Uterus (tissue), 4 donors: ENCODE data around the gene CDC26. TPM values are rescaled to one million over a fixed set of nuclear protein-coding genes. Genes with fewer than 3 reads are reported as not detected.
"Not testable (repeated sequence)": the region's sequence is repeated elsewhere in the genome, so short reads cannot be mapped to it uniquely, and the experiment has no call there.

ENCODE experiments used
- DNase-seq, 2 donors: peaks; one replicate each; pipeline ENCODE4 v3.0.0-alpha.2; 2019 to 2020
- H3K27ac ChIP-seq, 2 donors: fragments of 200-600 bp; sonication (generic); 1 replicate in 1 of 2; 2 replicates in 1 of 2; pipeline ENCODE4 v1.5.1; 2016 to 2018
- H3K27me3 ChIP-seq, 2 donors: fragments of 200-600 bp; sonication (generic); one replicate each; pipeline ENCODE4 v1.5.1; 2018 to 2019; ENCODE audit warnings: control low read depth in 1 of 2
- H3K36me3 ChIP-seq, 2 donors: fragments of 200-600 bp; sonication (generic); one replicate each; pipeline ENCODE4 v1.5.1; 2019; ENCODE audit warnings: control low read depth in 1 of 2
- H3K4me1 ChIP-seq, 2 donors: fragments of 200-600 bp; sonication (generic); one replicate each; pipeline ENCODE4 v1.5.1; 2018 to 2019; ENCODE audit warnings: control low read depth in 1 of 2
- H3K4me3 ChIP-seq, 2 donors: fragments of 200-600 bp; sonication (generic); 1 replicate in 1 of 2; 2 replicates in 1 of 2; pipeline ENCODE4 v1.5.1; 2018 to 2019; ENCODE audit warnings: mild to moderate bottlenecking in 1 of 2
- H3K9me3 ChIP-seq, 2 donors: fragments of 200-600 bp; sonication (generic); one replicate each; pipeline ENCODE4 v1.5.1; 2019; ENCODE audit warnings: control low read depth in 1 of 2
- CTCF ChIP-seq, 4 experiments: fragments of 200-600 bp in 2 of 4; fragments of 450-650 bp in 2 of 4; sonication (generic) in 2 of 4; IDR thresholded peaks; one replicate each; pipeline ENCODE4 v1.5.1; 2016 to 2019; ENCODE audit warnings: antibody characterized with exemption in 4 of 4, mild to moderate bottlenecking in 2 of 4, moderate library complexity in 1 of 4
- POLR2A ChIP-seq, 2 donors: fragments of 450-650 bp; IDR thresholded peaks; one replicate each; pipeline ENCODE4 v1.6.1; 2016; ENCODE audit warnings: antibody characterized with exemption in 2 of 2, mild to moderate bottlenecking in 1 of 2, moderate library complexity in 1 of 2
- intact Hi-C: fragments of 100-400 bp; cut with DNase I; formaldehyde crosslinking; loops from one replicate; pipeline ENCODE4 v1.15.1; 2023; ENCODE audit warnings: low total_unique reads
- total RNA-seq, 4 donors: library from RNA; depleted of rRNA in 3 of 4; stranded (reverse); fragments of >200 nt in 3 of 4; gene quantifications; one replicate each; pipeline versions ENCODE4 v1.1.0 to v1.2.4, GENCODE V29; 2014 to 2023
- donor health status: DM: yes; HTN: yes; CAD: no.

Gene CDC26
- total RNA-seq, 4 donors from 2014 or later: 16.9 to 30.9 (median 26.3) TPM

GRCh38 chr9:113301548-113301947 is 26.2 kb upstream of the CDC26 start:
- Histone ChIP-seq H3K36me3 (no peaks in the 10 kb centered on the region), H3K9me3 (no peaks in the 10 kb centered on the region), H3K27me3 (no peaks in the 10 kb centered on the region), H3K4me3 (no peak overlapping the region), H3K4me1 (no peaks in the 10 kb centered on the region), H3K27ac (no peak overlapping the region)
- DNase-seq: no peak
- intact Hi-C loops: no loop called here
- TF ChIP-seq POLR2A (IDR thresholded peaks at IDR 0.05): no peak
- TF ChIP-seq CTCF (IDR thresholded peaks at IDR 0.05): no peak

- Histone ChIP-seq H3K27ac (no peak overlapping the region), H3K4me1 (no peaks in the 10 kb centered on the region), H3K36me3 (no peaks in the 10 kb centered on the region), H3K27me3 (no peaks in the 10 kb centered on the region), H3K9me3 (no peaks in the 10 kb centered on the region), H3K4me3 (no peak overlapping the region)
- TF ChIP-seq CTCF (IDR thresholded peaks at IDR 0.05) (no peak), POLR2A (IDR thresholded peaks at IDR 0.05) (no peak)
- intact Hi-C loops: no loop called here
- no peak for DNase-seq
These were observed 24.5 kb upstream of the CDC26 start for GRCh38 chr9:113299800-113300292.

GRCh38 chr9:113298924-113299770 is 23.8 kb upstream of the CDC26 start:
- Histone ChIP-seq H3K4me1 (no peaks in the 10 kb centered on the region), H3K27me3 (no peaks in the 10 kb centered on the region), H3K9me3 (no peaks in the 10 kb centered on the region), H3K4me3 (no peak overlapping the region), H3K27ac (no peak overlapping the region), H3K36me3 (no peaks in the 10 kb centered on the region)
- intact Hi-C loops: no loop called here
- DNase-seq: no peak
- no peak for TF ChIP-seq POLR2A (IDR thresholded peaks at IDR 0.05)
- TF ChIP-seq CTCF (IDR thresholded peaks at IDR 0.05): no peak

- intact Hi-C loops: no loop called here
- TF ChIP-seq CTCF (IDR thresholded peaks at IDR 0.05): no peak
- no peak for TF ChIP-seq POLR2A (IDR thresholded peaks at IDR 0.05)
- no peak overlapping the region for H3K4me3 ChIP-seq
These were observed 22.9 kb upstream of the CDC26 start for GRCh38 chr9:113298311-113298710.

GRCh38 chr9:113296796-113297558 is 21.6 kb upstream of the CDC26 start:
- H3K9me3 ChIP-seq: no peaks in the 10 kb centered on the region
- no peak overlapping the region for H3K27ac ChIP-seq
- intact Hi-C loops: no loop called here
- H3K4me1 ChIP-seq: no peaks in the 10 kb centered on the region
- TF ChIP-seq CTCF (IDR thresholded peaks at IDR 0.05) (no peak), POLR2A (IDR thresholded peaks at IDR 0.05) (no peak)
- no peaks in the 10 kb centered on the region for H3K27me3 ChIP-seq
- DNase-seq: no peak
- H3K36me3 ChIP-seq: no peaks in the 10 kb centered on the region
- H3K4me3 ChIP-seq: no peak overlapping the region

More at GRCh38 chr9:113298311-113298710, 22.9 kb upstream of the CDC26 start:
- no peak for DNase-seq
- Histone ChIP-seq H3K36me3 (no peaks in the 10 kb centered on the region), H3K4me1 (no peaks in the 10 kb centered on the region), H3K27me3 (no peaks in the 10 kb centered on the region), H3K9me3 (no peaks in the 10 kb centered on the region), H3K27ac (no peak overlapping the region)

- DNase-seq, H3K4me1 ChIP-seq, H3K4me3 ChIP-seq, H3K27ac ChIP-seq, H3K36me3 ChIP-seq, intact Hi-C loops, H3K27me3 ChIP-seq, H3K9me3 ChIP-seq: not testable (repeated sequence)
These were observed 20.9 kb upstream of the CDC26 start for GRCh38 chr9:113296247-113296646.
